Measurements from ENCODE around the gene HDDC3. TPM values are rescaled to one million over a fixed set of nuclear protein-coding genes. Genes with fewer than 3 reads are reported as not detected.

The HDDC3 gene, protein sequence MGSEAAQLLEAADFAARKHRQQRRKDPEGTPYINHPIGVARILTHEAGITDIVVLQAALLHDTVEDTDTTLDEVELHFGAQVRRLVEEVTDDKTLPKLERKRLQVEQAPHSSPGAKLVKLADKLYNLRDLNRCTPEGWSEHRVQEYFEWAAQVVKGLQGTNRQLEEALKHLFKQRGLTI
- 9.5 and 10.2 TPM in 2 replicates for total RNA-seq

DNA sequence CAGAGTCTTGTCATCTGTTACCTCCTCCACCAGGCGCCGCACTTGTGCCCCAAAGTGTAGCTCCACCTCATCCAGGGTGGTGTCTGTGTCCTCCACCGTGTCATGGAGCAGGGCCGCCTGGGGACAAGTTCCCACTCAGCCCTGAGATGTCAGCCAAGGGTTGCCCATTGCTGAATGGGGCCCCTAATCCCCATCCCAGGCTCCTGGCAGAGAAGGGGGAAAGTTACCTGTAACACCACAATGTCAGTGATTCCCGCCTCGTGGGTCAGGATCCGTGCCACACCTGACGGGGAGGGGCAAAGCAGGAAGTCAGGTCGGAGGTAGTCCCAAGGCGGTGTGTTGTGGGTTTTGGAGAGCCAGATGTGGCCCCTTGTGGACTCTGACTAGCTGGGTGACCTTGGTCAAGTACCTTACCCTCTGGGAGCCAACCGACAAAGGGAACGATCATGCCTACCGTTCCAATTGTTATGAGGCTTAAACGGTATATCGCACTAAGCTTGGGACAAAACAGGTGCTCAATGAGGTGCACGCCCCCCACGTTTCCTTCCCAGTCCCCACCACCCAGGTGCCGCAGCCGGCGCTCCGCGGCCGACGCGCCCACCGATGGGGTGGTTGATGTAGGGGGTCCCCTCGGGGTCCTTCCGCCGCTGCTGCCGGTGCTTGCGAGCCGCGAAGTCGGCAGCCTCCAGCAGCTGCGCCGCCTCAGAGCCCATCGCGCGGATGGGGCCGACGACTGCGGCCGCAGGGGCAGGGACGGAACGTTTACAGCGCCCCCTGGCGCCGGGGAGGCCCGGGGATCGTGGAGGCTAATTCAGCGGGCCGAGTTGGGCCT is at the start of gene HDDC3:
TSS of gene HDDC3 (minus strand) at position 722 of the 832 bp plus-strand sequence. CDS start at position 713, 9 bp downstream.
- DNase-seq (ENCODE audit: low read depth in 2 of 2): peak; percentile 55 to 82

DNA sequence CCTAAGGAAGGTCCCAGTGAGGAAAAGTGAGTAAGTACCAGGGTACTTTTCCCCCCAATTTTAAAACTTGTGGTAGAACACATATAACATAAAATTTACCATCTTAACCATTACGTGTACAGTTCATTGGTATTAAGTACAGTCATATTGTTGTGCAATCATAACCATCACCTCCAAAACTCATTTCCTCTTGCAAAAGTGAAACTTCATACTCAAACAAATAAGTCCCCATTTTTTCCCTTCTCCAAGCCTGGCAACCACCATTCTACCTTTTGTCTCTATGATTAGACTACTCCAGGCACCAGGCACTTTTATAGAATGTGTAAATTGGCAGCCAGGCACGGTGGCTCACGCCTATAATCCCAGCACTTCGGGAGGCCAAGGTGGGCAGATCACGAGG is 49.8 kb upstream of the HDDC3 start:
- no peak for DNase-seq (ENCODE audit: low read depth in 2 of 2)

DNA sequence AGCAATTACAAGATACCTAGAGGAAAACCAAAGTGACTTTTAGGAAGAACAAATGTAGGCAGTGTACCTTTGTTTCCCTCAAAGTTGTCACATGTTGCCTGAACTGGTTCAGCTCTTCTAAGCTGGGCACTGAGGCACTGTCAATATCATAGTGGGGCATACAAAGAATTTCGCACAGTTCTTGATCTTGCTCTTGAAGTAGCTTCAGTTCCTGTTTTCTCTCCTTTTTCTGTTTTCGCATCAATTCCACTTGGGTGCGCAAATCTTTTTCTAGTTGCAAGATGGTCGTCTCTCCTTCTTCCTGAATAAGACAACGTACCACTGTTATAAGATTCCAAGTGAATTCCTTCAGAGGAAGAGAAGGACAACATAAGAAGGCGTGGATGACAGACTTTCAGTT is 49.3 kb upstream of the HDDC3 start:
- no peak for DNase-seq (ENCODE audit: low read depth in 2 of 2)

DNA sequence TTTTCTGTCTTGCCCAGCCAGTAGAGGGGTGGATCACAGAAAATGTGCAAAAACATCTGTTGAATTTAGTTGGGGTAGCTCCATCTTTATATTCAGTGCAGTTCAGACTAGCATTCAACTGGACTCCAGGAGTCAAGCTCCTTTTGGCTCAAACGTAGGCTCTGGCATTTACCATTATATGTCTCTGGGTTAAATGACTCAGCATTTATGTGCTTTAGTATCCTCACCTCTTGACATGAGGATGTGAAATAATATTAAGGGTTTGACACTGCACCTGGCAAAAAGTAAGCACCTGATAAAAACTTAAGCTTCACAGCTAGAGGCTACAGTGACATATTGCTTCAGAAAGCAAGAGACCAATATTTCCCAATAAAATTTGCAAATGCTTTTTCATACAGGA is 47.2 kb upstream of the HDDC3 start:
- no peak for DNase-seq (ENCODE audit: low read depth in 2 of 2)

DNA sequence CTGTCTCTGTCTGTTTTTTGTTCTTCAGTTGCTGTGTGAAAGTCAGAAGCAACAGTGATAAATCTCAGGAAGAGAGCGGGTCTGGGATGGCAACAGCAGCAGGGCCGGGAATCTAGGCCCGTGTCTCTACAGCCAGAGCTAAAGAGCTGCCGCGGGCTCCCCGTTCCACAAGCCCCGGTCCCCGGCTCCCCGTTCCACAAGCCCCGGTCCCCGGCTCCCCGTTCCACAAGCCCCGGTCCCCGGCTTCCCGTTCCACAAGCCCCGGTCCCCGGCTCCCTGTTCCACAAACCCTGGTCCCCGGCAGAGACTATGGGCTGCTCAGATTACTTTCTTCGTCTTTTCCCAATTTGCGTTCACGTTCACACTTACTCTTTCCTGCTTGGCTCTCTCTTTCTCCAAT is 41.9 kb upstream of the HDDC3 start:
- no peak for DNase-seq (ENCODE audit: low read depth in 2 of 2)

DNA sequence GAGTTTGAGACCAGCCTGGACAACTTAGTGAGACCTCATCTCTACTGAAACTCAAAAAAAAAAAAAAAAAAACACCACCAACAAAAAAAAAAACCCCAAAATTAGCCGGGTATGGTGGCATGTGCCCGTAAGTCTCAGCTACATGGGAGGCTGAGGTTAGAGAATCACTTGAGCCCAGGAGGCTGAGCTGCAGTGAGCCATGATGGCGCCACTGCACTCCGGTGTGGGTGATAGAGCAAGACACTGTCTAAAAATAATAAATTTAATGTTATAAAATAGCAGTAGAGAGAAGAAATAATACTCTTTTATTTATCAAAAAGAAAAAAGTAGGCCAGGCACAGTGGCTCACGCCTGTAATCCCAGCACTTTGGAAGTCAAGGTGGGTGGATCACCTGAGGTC is 39.8 kb upstream of the HDDC3 start:
- no peak for DNase-seq (ENCODE audit: low read depth in 2 of 2)

DNA sequence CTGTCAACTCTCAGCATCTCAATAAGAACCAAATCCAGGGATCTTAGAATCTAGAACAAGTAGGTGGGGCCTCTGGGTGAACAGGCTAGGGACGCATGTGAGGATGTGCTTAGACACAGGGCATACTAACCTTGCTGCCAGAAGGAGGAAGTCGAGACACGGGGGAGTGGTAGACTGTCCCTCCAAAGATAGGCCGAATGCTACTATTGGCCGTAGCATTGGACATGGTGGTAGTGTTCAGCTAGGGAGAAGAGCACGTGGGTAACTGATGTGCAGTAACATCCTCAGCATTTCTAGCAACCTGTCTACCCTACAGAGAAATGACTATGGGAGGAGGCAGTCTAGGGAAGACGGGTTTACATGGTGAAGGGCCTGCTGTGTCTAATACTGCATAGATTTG is 37.9 kb upstream of the HDDC3 start:
- no peak for DNase-seq (ENCODE audit: low read depth in 2 of 2)

DNA sequence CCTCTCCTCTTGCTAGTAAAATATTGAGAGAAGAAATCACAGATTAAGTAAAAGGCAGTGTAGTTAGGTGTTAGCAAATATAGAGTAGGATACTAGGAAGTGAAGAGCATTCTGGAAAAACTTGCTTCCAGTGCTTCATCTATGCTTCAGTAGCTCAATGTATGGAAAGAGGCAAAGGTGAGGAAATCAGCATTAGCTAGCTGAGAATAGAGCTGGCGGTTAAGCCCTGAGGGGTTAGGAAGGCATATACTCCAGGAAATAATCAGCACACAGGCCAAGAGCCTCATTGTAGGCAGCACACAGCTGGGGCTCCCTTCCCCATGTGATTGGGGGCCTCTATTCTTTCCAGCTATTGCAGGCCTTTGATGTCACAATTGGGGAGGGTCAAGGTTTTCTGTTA is 36.1 kb upstream of the HDDC3 start:
- DNase-seq (ENCODE audit: low read depth in 2 of 2): no peak

DNA sequence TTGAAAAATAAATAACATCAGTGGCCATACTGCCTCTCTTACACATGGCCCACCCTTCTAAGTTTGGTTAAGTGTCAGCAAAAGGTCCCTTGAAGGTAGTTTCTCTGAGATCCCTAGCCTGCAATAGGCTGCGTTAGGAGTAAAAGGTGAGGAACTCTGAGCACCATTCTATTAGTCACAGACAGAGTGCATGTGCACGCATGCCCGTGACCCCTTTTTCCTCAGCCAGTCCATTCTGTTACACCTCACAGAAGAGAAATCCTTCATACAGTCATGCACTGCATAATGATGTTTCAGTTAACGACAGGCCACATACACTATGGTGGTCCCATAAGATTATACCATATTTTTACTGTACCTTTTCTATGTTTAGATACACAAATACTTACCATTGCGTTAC is 34.9 kb upstream of the HDDC3 start:
- no peak for DNase-seq (ENCODE audit: low read depth in 2 of 2)

DNA sequence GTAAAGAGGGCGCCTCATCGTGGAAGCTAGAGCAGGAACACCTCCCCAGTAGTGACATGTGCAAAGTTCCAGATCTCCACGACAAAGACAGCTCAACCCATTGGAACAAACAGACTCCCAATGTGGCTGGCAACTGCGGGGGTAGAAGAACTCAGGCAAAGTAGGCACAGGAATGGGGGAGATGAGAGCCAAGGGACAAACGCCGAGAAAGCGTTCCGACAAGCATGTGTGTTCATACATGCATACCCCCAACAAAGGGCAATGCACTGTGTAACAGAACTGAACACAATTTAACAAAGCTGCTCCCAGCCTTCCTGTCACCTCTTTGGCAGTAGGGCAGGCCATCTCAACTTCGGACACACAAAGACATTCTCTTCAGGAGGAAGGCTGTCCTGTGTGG is 33.9 kb upstream of the HDDC3 start:
- DNase-seq (ENCODE audit: low read depth in 2 of 2): no peak

DNA sequence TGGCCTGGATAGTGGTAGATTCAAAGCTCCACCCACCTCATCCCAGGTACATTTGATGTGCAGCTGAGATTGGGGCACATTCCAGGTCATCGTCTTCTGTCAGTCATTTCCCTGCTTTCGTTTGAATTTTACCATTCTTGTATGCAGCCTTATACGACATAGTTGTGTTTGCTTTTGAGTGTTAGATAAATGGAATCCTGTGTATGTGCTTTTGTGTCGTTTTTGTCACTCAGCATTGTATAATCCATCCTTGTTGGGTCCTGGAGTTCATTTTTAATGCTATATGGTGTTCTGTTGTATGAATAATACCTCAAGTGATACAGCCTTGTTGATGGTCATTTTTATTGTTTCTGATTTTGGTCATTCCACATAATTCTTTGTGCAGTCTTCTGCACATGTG is 29.7 kb upstream of the HDDC3 start:
- DNase-seq (ENCODE audit: low read depth in 2 of 2): no peak

DNA sequence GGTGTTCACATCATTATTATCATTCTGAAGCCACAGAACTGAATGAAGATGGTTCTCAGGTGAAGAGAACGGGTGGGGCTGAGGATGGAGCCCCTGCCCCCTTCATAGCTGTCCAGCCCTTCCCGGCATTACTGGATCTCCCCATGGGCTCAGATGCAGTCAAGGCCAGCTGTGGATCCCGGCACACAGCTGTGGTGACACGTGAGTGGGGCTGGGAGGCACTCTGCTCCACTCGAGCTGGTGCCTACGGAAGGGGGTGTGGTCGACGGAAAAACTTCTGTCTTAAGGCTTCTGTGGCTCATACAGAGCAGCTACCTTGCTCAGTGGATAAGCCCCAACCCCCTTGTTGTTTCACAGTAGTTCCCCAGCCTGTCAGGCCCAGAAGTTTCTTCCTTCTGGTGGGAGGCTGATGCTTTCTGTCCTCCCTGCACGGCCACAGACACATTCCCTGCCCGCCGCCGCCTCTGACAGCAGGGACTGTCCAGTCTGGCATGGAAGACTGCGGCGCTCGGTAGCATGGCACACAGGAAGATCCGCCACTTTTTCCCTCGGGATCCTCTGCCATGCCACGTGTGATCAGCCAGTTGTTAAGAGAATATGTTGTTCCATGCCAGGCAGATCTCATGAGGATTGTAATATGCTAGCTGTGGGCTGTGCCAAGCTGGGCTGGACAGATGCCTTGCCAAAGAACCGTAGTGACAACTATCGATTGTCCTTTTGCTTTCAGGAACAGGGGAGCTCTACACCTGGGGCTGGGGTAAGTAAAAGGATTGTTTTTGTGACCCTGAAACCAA is 28.1 kb upstream of the HDDC3 start:
- no peak for DNase-seq (ENCODE audit: low read depth in 2 of 2)

DNA sequence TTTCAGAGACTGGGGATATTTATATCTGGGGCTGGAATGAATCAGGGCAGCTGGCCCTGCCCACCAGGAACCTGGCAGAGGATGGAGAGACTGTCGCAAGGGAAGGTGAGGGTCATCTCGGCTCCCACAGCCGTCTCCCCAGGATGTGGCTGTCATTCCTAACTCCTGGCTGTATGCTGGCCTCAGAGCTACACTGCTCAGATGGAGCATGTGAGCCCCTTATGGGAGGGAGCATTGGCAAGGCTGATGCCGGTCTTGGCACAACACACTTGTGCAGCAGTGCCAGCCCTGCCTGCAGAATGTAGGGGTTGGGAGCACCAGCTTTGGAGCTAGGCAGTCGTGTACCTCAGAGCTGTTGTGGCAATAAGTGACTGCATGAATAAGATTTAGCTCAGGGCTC is 27.5 kb upstream of the HDDC3 start:
- peak in 1 of 2 donors; percentile 22 for DNase-seq (ENCODE audit: low read depth in 2 of 2)

DNA sequence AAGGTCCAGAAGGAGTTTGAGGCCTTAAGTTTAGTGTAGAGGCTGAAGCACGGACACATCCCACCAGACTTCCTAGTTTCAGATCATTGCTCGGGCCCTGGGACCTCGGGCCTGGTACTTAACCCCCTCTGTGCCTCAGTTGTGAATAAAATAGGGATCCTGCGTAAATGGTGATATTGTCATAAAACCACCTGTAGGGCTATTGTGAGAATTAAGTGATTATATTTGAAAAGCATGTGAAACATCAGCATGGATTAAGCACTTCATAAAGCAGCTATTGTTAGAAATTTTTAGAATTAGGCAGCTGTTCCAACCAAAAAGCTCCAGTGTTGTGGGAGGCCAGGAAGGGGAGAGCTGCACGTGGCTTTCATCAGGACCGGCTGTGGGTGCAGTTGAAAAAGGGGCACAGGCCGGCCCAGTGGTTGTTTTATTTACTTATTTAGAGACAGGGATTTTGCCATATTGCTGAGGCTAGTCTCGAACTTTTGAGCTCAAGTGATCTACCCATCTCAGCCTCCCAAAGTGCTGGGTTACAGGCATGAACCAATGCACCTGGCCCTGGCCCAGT is 26.8 kb upstream of the HDDC3 start:
- DNase-seq (ENCODE audit: low read depth in 2 of 2): no peak

DNA sequence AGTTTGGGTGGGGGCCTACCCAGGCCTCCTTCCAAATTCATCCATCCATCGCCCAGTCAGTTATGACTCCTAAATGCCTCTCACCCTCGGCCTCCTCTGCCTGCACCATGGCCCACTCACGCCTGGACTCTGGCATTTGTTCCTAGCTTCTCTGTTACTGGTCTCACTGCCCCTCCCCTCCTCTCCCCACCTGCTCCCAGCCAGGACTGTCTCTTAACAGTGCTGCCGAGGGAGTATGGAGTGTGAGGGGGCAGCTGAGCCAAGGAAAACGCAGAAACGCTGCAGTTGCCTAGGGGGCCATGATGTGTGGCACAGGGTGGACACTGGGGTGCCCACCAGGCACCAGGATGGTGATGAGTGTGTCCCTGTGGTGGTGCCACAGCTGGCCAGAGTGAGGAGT is 25.4 kb upstream of the HDDC3 start:
- no peak for DNase-seq (ENCODE audit: low read depth in 2 of 2)

DNA sequence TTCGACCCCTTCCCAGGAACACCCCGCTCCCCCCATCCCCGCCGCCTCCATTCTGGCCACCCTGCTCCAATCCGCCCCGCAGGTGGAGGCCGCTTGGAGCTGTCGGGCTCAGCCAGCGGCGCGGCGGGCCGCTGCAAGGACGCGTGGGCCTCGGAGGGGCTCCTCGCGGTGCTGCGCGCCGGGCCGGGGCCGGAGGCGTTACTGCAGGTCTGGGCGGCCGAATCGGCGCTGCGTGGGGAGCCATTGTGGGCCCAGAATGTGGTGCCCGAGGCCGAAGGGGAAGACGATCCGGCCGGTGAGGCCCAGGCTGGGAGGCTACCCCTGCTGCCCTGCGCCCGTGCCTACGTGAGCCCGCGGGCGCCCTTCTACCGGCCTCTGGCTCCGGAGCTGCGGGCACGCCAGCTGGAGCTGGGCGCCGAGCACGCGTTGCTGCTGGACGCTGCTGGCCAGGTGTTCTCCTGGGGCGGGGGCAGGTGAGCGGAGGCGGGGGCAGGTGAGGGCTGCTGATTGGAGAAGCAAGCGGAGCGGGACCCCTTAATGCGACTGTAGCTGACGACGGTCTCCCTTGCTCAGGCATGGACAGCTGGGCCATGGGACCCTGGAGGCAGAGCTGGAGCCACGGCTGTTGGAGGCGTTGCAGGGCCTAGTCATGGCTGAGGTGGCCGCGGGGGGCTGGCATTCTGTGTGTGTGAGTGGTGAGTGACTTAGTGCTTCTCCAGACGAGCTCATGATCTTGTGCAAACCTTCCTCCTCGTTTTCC is 24.9 kb upstream of the HDDC3 start:
- peak in 1 of 2 donors; percentile 46 for DNase-seq (ENCODE audit: low read depth in 2 of 2)

DNA sequence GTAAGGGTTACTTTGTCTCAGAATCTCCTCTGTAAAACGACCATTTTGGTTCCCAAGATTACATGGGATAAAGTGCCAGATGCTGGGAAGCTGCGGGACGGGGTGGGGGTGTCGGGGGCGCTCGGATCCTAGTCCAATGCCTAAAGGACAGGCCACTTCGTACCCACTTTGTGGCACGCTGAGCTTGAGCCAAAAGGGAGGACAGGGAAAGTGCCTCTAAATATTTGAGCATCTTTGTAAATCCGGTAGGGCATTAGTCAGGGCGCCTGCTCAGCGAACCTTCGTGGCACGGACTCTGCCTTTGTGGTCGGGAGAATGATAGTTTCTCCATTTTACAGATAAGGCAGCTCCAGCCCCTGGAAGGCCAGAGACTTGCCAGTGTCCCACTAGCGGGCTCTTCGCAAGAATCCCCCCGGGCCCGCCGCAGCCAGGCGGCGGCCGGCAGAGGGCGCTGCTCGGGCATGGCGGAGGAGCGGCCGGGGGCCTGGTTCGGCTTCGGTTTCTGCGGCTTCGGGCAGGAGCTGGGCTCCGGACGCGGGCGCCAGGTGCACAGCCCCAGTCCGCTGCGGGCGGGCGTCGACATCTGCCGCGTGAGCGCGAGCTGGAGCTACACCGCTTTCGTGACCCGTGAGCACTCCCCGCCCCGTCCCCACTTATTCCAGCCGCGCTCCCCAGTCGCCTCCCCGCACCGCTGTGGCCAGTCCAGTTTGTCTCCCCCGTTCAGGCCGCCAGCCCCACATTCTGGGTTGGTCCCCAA is 24.1 kb upstream of the HDDC3 start:
- peak; percentile 43 to 82 for DNase-seq (ENCODE audit: low read depth in 2 of 2)

DNA sequence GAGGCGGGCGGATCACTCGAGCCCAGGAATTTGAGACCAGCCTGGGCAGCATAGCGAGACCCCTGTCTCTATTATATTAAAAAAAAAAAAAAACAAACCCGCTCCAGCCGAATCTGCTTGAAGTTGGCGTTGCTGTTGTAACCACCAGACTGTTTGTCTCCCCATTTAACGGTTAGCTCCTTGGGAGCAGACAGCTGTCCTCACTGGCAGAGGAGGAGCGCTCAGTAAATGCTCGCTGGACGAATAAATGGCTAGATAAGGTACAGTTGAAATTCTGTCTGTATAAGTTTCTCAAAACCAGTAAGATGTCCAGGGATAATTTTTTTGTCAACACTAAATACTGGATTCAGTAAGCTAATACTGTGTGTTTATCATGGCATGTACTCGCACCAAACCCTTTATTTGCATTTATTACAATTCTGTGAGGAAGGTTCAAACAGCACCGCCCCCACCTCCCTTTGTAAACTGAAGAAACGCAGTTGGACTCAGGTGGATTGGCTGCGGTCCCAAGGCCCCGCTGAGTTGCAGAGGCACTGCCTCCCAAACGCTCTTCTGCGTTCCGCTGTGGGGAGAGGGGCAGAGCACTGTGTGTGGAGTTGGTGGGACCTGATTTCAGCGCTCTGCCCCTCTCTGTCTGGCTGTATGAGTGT is 23.4 kb upstream of the HDDC3 start:
- DNase-seq (ENCODE audit: low read depth in 2 of 2): no peak

DNA sequence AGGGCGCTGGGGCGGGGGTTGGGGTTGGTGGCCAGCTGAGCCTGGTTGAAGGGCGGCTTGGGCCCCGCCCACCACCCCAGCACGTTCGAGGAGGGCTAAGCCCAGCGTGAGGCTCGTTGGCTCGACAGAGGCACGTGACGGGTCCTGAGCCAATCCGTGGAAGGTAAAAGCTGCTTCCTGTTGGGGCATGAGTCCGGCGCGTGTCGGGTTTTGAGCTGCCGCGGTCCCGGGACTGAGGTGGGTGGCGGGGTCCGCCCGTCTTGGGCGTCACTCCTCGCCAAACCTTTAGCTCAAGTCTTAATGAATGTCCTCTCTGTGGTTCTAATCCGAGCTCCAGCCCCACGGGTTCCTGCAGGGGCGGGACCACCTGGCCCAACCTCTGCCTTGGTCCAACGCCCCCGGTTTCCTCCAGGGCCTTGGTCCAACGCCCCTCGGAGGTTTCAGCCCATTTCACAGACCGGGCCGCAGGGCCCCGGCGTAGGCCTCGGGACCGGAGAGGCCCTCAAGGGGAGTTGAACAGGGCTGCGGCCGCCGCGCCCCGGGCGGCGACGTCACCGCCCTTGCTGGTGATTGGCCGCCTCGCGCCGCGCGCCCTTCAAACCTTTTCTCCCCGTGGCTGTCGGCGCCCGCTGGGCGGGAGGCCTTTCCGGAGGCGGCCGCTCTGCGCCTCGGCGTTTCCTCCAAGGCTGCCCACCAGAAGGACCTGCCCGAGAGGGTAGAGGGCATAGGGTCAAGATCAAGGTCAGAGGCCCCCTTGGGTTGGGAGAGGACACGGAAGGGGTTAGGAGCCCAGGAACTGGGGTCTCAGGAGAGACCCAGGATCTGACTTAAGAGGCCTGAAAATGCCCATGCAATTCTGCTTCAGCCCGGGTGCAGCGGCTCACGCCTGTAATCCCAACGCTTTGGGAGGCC is 22.6 kb upstream of the HDDC3 start, which contains the start of gene RCCD1:
TSS of gene RCCD1 (plus strand) at position 173 of the 912 bp plus-strand sequence. CDS start 1,851 bp downstream, outside the sequence.
- DNase-seq (ENCODE audit: low read depth in 2 of 2): peak; percentile 87 to 95

Data from dermis microvascular lymphatic vessel endothelial cell (primary cell).